NCI-H69 (cell line): ENCODE data around the gene CHRNA1.

Experiments used
- DNase-seq: peaks from one replicate; lab custom pipeline; 2025; lab: John Stamatoyannopoulos, UW

The CHRNA1 gene

DNA sequence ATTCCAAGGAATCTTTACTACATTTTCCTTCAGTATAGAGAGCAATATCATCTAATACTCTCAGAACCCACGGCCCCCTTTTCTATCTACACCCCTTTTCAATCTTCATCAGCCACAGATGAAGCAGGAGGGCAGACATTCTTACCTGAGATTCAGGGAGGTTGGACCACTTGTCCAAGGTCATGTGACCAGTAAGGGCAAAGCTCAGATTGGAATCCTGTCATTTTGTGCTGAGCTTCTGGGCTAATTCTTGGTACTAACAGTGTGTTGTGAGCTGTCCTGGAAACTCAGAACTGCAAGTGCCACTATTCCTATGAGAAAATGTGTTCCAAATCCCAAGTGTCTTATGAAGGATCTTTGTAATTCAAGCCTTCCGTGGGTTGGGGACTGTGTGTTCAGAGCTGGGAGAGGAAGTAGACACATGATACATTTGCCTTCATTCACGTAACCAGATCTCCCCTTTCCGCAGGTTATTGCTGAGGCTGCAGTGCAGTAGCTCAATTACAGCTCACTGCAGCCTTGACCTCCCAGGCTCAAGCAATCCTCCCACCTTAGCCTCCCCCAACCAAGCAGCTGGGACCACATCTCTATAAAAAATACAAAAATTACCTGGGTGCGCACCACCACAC lies 3.3 kb downstream of the CHRNA1 start:
- peak; percentile 4 for DNase-seq

DNA sequence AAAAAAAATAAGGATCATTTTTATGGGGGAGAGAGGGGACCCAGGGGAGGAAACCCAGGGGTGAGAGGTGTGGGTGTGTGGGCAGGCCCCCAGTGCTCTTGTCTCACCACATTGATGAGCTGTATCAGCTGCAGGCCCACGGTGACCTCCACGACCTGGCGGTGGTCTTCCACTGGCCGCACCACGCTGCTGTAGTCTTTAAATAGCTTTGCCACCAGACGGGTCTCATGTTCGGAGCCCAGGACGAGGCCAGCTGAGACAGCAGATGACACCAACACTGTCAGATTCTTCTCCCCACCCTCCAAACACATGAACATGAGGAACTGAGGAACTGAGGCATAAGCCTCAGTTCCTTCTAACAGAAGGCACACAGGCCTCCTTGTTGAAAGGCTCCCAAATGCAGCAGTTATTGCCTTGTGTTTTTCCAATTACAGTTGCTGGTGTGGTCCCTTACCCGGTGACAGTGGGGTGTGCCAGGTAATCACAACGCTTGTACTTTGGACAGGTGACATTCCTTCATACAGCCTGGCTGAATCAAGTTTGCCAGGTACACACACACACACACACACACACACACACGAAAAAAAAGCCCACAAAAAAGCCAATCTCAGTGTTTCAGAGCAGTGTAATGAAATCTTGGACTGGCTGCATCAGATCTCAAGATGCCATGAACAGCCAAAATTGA lies 4.7 kb downstream of the CHRNA1 start:
- DNase-seq = no peak

- no peak for DNase-seq
Observed at GRCh38 chr2:174756743-174757142, 7.5 kb downstream of the CHRNA1 start.

- DNase-seq = no peak
Observed at GRCh38 chr2:174753038-174753633, 11.1 kb downstream of the CHRNA1 start.

- DNase-seq = no peak
Observed at GRCh38 chr2:174752403-174753037, 11.8 kb downstream of the CHRNA1 start.

GRCh38 chr2:174750923-174751441 lies 13.3 kb downstream of the CHRNA1 start:
- no peak for DNase-seq

- no peak for DNase-seq
Observed at GRCh38 chr2:174749793-174750192, 14.5 kb downstream of the CHRNA1 start.

- DNase-seq = peak; percentile 61
Observed at GRCh38 chr2:174748948-174749347, 15.3 kb downstream of the CHRNA1 start.

DNA sequence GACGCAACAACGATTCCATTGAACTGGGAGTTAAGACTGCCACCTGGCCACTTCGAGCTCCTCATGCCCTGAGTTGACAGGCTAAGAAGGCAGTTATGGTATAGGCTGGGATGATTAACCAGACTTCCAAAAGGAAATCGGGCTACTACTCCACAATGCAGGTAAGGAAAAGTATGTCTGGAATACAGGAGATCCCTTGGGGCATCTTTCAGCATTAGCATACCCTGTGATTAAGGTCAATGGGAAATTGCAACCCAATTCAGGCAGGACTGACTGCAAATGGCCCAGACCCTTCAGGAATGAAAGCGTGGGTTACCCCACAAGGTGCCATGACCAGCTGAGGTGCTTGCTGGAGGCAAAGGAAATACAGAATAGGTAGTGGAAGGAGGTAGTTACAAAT lies 19.1 kb downstream of the CHRNA1 start:
- DNase-seq = peak; percentile 75

- DNase-seq = no peak
Observed at GRCh38 chr2:174744111-174744510, 20.2 kb downstream of the CHRNA1 start.

GRCh38 chr2:174740721-174741120 lies 23.6 kb downstream of the CHRNA1 start:
- DNase-seq = peak; percentile 4

DNA sequence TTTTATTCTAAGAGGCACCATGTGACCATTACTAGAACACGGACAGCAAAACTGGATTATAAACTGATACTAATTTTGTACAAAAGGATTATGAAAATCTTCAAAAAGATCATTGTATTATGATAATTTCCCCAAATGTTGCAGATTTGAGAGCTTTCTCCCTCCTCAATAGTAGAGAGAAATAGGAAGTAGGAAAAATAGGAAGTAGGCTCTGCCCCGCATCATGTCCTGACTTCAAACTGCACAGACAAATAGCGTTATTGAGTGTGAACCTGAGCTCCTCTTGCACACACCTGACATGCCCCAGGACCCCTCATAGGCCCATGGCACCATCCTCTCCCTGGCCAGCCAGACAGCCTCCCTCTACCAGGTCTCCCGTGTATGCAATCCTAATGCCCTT lies 25.4 kb downstream of the CHRNA1 start:
- no peak for DNase-seq

DNA sequence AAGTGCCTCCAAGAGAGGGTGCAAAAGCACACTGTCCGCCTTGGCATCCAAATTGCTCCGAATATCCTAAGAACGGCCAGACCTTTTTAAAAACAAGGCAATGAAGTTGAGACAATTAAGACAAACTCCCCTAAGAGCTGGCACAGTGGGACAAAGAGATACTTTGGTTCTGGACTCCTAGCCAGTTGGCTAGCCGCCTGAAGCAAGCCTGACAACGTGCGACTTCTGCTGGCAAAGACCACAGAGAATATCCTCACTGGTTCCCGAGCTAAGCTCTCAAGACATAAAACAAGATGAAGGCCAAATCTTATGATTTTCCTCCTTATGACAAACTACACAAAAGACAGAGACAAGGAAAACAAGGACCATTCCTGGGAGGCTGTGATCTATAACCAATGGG lies 32.7 kb downstream of the CHRNA1 start:
- DNase-seq = no peak

- DNase-seq = no peak
Observed at GRCh38 chr2:174730698-174731018, 33.6 kb downstream of the CHRNA1 start.

DNA sequence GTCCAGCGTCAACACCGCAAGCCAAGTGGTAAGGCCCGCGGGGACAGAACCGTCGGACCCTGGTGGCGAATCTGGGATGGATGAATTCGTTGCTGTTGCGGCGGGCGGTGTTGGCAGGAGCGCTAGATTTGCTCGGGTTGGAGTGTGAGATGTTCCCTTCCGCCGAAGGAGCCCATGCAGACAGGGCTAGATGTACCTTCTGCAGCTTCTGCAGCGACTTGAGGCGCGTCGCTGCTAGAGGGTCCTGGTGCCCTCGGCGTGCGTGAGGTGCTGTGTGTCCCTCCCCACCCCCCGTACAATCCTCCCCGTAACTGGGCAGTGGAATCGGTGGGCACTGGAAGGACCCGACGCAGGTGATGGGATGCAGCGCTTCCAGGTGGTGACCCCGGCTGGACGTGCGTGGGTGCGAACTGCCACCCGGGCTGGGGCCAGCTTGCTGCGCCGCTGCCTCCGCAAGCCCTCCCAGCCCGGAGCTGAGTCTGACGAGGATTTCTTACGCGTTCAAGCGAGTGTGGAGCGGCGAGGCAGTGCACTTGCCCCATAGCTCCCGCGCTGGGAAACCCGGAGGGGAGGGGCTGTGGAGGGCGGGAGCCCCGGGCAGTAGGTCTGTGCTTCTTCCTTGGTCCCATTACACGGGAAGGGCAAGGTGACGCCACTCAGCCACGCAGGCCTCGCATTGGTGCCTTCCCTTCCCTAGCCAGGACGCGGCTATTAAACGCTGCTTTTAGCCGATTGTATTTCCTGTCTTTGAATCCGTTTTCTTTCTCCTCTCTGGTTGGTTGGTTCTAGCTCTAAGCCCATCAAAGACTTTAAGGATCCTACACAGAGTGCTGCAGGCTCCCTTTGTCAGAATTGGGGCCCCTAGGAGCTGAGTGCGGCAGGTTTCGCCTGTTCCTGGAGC lies 34.2 kb downstream of the CHRNA1 start:
- DNase-seq = peak; percentile 56

DNA sequence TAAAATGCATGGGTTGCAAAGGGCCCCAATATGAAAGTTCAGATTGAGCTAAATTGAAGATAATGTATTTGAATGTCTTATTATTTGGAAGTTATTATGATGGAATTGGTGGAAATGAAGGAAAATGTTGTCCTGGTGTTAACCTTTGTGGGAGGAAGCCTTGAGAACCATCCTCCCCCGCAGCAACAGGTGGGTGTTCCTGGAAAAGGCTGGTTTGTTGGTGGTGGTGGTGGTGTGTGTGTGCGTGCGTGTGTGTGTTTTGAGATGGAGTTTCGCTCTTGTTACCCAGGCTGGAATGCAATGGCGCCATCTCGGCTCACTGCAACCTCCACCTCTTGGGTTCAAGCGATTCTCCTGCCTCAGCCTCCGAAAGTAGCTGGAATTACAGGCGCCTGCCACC lies 36.2 kb downstream of the CHRNA1 start:
- no peak for DNase-seq

GRCh38 chr2:174726212-174726611 lies 38.1 kb downstream of the CHRNA1 start:
- no peak for DNase-seq

GRCh38 chr2:174722942-174723592 lies 41.2 kb downstream of the CHRNA1 start:
- no peak for DNase-seq

DNA sequence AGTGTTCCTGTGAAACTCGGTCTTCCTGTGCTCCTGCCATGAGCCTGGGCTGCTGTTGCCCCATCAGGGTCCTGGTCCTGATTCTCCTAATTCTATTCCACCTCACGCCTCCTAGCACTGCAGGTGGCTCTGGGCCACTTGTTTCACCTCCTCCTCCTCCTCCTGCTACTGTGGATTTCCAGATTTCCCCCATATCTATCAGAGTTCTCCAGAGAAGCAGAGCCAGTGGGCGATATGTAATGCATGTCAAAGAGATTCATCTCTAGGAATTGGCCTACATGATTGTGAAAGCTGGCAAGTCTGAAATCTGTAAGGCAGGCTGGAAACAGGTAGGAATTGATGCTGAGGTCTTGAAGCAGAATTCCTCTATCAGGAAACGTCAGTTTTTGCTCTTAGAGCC lies 45.3 kb downstream of the CHRNA1 start:
- DNase-seq = no peak

DNA sequence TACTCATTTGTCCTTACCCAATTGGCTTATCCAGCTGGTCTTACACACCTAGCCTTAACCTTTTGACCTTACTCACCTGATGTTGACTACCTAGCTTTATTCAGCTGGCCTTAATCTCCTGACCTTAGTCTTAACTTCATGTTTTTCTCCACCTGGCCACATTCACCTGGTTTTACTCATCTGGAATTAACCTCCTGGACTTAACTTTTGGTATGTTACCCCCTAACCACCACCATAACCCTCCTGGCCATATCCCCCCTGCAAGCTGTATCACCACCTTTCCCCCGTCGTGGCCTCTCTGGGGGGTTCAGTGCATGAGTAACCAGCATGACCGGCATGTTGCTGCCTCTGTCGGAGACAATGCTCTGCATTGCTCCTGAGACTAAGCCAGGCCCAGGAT lies 45.7 kb downstream of the CHRNA1 start:
- no peak for DNase-seq

DNA sequence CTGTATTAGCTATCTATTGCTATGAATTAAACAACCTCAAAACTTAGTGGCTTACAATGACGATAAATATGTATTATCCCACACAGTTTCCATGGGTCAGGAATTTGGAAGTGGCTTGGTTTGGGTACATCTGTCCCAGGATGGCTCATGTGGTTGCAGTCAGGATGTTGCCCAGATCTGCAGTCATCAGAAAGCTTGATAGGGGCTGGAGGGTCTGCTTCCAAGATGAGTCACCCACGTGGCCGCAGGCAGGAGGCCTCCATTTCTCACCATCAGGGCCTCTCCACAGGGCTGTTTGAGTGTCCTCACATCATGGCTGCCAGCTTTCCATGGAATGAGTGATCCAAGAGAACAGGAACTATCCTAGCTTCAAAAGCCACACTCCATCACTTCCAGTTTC lies 46.4 kb downstream of the CHRNA1 start:
- no peak for DNase-seq
